Vagina (tissue), 2 donors: Measurements from ENCODE around the gene MRGPRD. TPM values are rescaled to one million over a fixed set of nuclear protein-coding genes. Genes with fewer than 3 reads are reported as not detected.
"Not testable (repeated sequence)": the region's sequence is repeated elsewhere in the genome, so short reads cannot be mapped to it uniquely, and the experiment has no call there.

Experiments
- DNase-seq, 2 donors: peaks; one replicate each; pipeline ENCODE4 v3.0.0-alpha.2; 2017; ENCODE audit errors: extremely low spot score in 2 of 2
- H3K27ac ChIP-seq: fragments of 200-600 bp; sonication (generic); one replicate; pipeline ENCODE4 v1.5.1; 2019
- H3K27me3 ChIP-seq: fragments of 200-600 bp; sonication (generic); one replicate; pipeline ENCODE4 v1.5.1; 2019
- H3K36me3 ChIP-seq, 2 donors: fragments of 200-600 bp; sonication (generic); one replicate each; pipeline ENCODE4 v1.5.1; 2017 to 2019
- H3K4me1 ChIP-seq: fragments of 200-600 bp; sonication (generic); one replicate; pipeline ENCODE4 v1.5.1; 2019
- H3K4me3 ChIP-seq, 2 donors: fragments of 200-600 bp; sonication (generic); 1 replicate in 1 of 2; 2 replicates in 1 of 2; pipeline ENCODE4 v1.5.1; 2016 to 2019
- H3K9me3 ChIP-seq: fragments of 200-600 bp; sonication (generic); one replicate; pipeline ENCODE4 v1.5.1; 2019
- CTCF ChIP-seq, 3 experiments: fragments of 450-650 bp in 2 of 3; fragments of 200-600 bp in 1 of 3; sonication (generic) in 1 of 3; IDR thresholded peaks; one replicate each; pipeline ENCODE4 v1.5.1; 2017 to 2019; ENCODE audit warnings: antibody characterized with exemption in 3 of 3, mild to moderate bottlenecking in 2 of 3, moderate library complexity in 2 of 3
- POLR2A ChIP-seq, 2 donors: fragments of 450-650 bp; IDR thresholded peaks; one replicate each; pipeline ENCODE4 v1.6.1; 2017; ENCODE audit warnings: antibody characterized with exemption in 2 of 2, mild to moderate bottlenecking in 2 of 2, moderate library complexity in 2 of 2
- POLR2AphosphoS5 ChIP-seq, 2 donors: sonication (generic); formaldehyde crosslinking; IDR thresholded peaks; one replicate each; pipeline ENCODE4 v1.9.0; 2017; ENCODE audit warnings: antibody characterized with exemption in 2 of 2, mild to moderate bottlenecking in 2 of 2, low read depth in 1 of 2; ENCODE audit not compliant: insufficient read depth in 1 of 2
- intact Hi-C: fragments of 100-400 bp; cut with DNase I; formaldehyde crosslinking; loops from one replicate; pipeline ENCODE4 v1.15.1; 2023
- total RNA-seq: library from RNA; depleted of rRNA; stranded (reverse); fragments of >200 nt; gene quantifications from one replicate; pipeline ENCODE4 v1.2.3, GENCODE V29; 2016

The MRGPRD gene
- total RNA-seq, 1 donor from 2014 or later = not detected

- no peak for DNase-seq
- Histone ChIP-seq H3K27ac (peak overlapping the region; percentile 82), H3K27me3 (no peaks in the 10 kb centered on the region), H3K4me3 (no peak overlapping the region), H3K9me3 (no peaks in the 10 kb centered on the region), H3K4me1 (peaks cover 68% of the 10 kb centered on the region), H3K36me3 (peaks cover 3 to 7% of the 10 kb centered on the region in 2 donors)
- TF ChIP-seq POLR2AphosphoS5 (IDR thresholded peaks at IDR 0.05; ENCODE audit: insufficient read depth in 1 of 2, low read depth in 1 of 2) = peak in 1 of 2 donors; percentile 5
- TF ChIP-seq POLR2A (IDR thresholded peaks at IDR 0.05) = no peak
- TF ChIP-seq CTCF (IDR thresholded peaks at IDR 0.05) = no peak
- intact Hi-C loops = loop anchor here (5.0 kb wide), 1 partner anchor 53 kb away; no protein-coding TSS in a partner anchor
These were observed 19.6 kb upstream of the MRGPRD start for GRCh38 chr11:69000391-69000790.

GRCh38 chr11:68999748-69000355 is 19.1 kb upstream of the MRGPRD start:
- DNase-seq, H3K36me3 ChIP-seq, H3K27me3 ChIP-seq, H3K4me3 ChIP-seq, H3K9me3 ChIP-seq: not testable (repeated sequence)
- H3K4me1 ChIP-seq = peaks cover 62% of the 10 kb centered on the region
- intact Hi-C loops = loop anchor here (5.0 kb wide), 1 partner anchor 53 kb away; no protein-coding TSS in a partner anchor
- peak overlapping the region; percentile 82 for H3K27ac ChIP-seq

GRCh38 chr11:68999093-68999747 is 18.4 kb upstream of the MRGPRD start:
- H3K36me3 ChIP-seq = no peaks in the 10 kb centered on the region
- H3K4me3 ChIP-seq = no peak overlapping the region
- DNase-seq = peak in 1 of 2 donors; percentile 72
- intact Hi-C loops = no loop called here
- H3K4me1 ChIP-seq = peaks cover 61% of the 10 kb centered on the region
- no peaks in the 10 kb centered on the region for H3K27me3 ChIP-seq
- peak overlapping the region; percentile 82 for H3K27ac ChIP-seq
- TF ChIP-seq CTCF (IDR thresholded peaks at IDR 0.05) (no peak), POLR2AphosphoS5 (IDR thresholded peaks at IDR 0.05; ENCODE audit: insufficient read depth in 1 of 2, low read depth in 1 of 2) (no peak), POLR2A (IDR thresholded peaks at IDR 0.05) (no peak)
- H3K9me3 ChIP-seq = no peaks in the 10 kb centered on the region

GRCh38 chr11:68998390-68998911 is 17.7 kb upstream of the MRGPRD start:
- Histone ChIP-seq H3K27me3 (no peaks in the 10 kb centered on the region), H3K4me3 (no peak overlapping the region), H3K4me1 (peaks cover 58% of the 10 kb centered on the region), H3K27ac (peak overlapping the region; percentile 82), H3K36me3 (no peaks in the 10 kb centered on the region), H3K9me3 (no peaks in the 10 kb centered on the region)
- peak in 1 of 2 donors; percentile 84 for DNase-seq
- TF ChIP-seq POLR2A (IDR thresholded peaks at IDR 0.05) (no peak), POLR2AphosphoS5 (IDR thresholded peaks at IDR 0.05; ENCODE audit: insufficient read depth in 1 of 2, low read depth in 1 of 2) (peak in 1 of 2 donors; percentile 22), CTCF (IDR thresholded peaks at IDR 0.05) (no peak)
- intact Hi-C loops = no loop called here

- Histone ChIP-seq H3K27ac (peak overlapping the region; percentile 82), H3K9me3 (no peaks in the 10 kb centered on the region), H3K4me1 (peaks cover 54% of the 10 kb centered on the region), H3K36me3 (no peaks in the 10 kb centered on the region), H3K27me3 (no peaks in the 10 kb centered on the region), H3K4me3 (no peak overlapping the region)
- no peak for DNase-seq
- TF ChIP-seq POLR2A (IDR thresholded peaks at IDR 0.05) = no peak
- TF ChIP-seq POLR2AphosphoS5 (IDR thresholded peaks at IDR 0.05; ENCODE audit: insufficient read depth in 1 of 2, low read depth in 1 of 2) = no peak
- intact Hi-C loops = no loop called here
These were observed 17.2 kb upstream of the MRGPRD start for GRCh38 chr11:68997995-68998348.
